IMR-90 (cell line): ENCODE measurements around the gene CERS5. TPM values are rescaled to one million over a fixed set of nuclear protein-coding genes. Genes with fewer than 3 reads are reported as not detected.
A peak's percentile ranks its signal among the peaks of the same experiment; 100 is the strongest.

Experiments
- ATAC-seq: fragments of 200-7000 bp; cut with Tn5 transposase; 2 replicates; pipeline ENCODE4 v1.9.1; 2020; ENCODE audit warnings: low read depth, mild to moderate bottlenecking, moderate library complexity
- BruUV-seq: library from RNA; stranded (reverse); fragments of 400-500 nt; replicated peaks from 2 replicates; lab custom pipeline; 2021; lab: Mats Ljungman, UMichigan
- CTCF ChIA-PET: fragments of 300-600 bp; formaldehyde crosslinking; extraction: SDS; loops from one replicate; lab custom pipeline; 2021; ENCODE audit warnings: antibody characterized with exemption; lab: Yijun Ruan, JAX
- POLR2A ChIA-PET: fragments of 300-600 bp; sonication (Branson Sonifier 250); formaldehyde crosslinking; loops from one replicate; lab custom pipeline; 2022; ENCODE audit warnings: antibody characterized with exemption; ENCODE audit not compliant: unreplicated experiment; lab: Charles Lee
- DNase-seq: peaks from one replicate; pipeline ENCODE4 v3.0.0; 2013
- H2AFZ ChIP-seq: replicated peaks from 2 replicates; pipeline ENCODE3; 2013; ENCODE audit warnings: low read length, mild to moderate bottlenecking; ENCODE audit not compliant: poor library complexity
- H2AK5ac ChIP-seq: 2 replicates; pipeline ENCODE4 v1.6.1; 2013; ENCODE audit warnings: low read depth, low read length, inconsistent platforms
- H2AK9ac ChIP-seq: replicated peaks from 2 replicates; pipeline ENCODE3; 2013; ENCODE audit warnings: mild to moderate bottlenecking, low read depth, low read length, moderate library complexity; ENCODE audit not compliant: poor library complexity
- H2BK120ac ChIP-seq: 2 replicates; pipeline ENCODE4 v1.6.1; 2013; ENCODE audit warnings: low read depth, low read length, inconsistent platforms
- H2BK15ac ChIP-seq: 3 replicates; pipeline ENCODE4 v1.6.1; 2013; ENCODE audit warnings: low read depth, low read length, inconsistent platforms
- H2BK20ac ChIP-seq: 2 replicates; pipeline ENCODE4 v1.6.1; 2013; ENCODE audit warnings: low read depth, mild to moderate bottlenecking, inconsistent platforms, low read length, moderate library complexity
- H2BK5ac ChIP-seq: 2 replicates; pipeline ENCODE4 v1.6.1; 2013; ENCODE audit warnings: mild to moderate bottlenecking, low read depth, low read length, inconsistent platforms; ENCODE audit not compliant: poor library complexity, severe bottlenecking
- H3K14ac ChIP-seq: replicated peaks from 2 replicates; pipeline ENCODE4 v1.6.1; 2013; ENCODE audit warnings: low read depth, low read length, inconsistent platforms
- H3K18ac ChIP-seq: 2 replicates; pipeline ENCODE4 v1.6.1; 2013; ENCODE audit warnings: low read depth, low read length, control low read depth
- H3K23ac ChIP-seq: 2 replicates; pipeline ENCODE4 v1.6.1; 2013; ENCODE audit warnings: low read depth, low read length, inconsistent platforms
- H3K27ac ChIP-seq: 2 replicates; pipeline ENCODE4 v1.5.1; 2013; ENCODE audit warnings: mild to moderate bottlenecking, control low read depth, low read length; ENCODE audit not compliant: insufficient read depth
- H3K27me3 ChIP-seq: 2 replicates; pipeline ENCODE4 v1.6.1; 2013; ENCODE audit warnings: low read length; ENCODE audit not compliant: control insufficient read depth, insufficient read depth
- H3K36me3 ChIP-seq: 2 replicates; pipeline ENCODE4 v1.6.1; 2013; ENCODE audit warnings: low read length, mixed read lengths; ENCODE audit not compliant: control insufficient read depth, insufficient read depth
- H3K4ac ChIP-seq: 2 replicates; pipeline ENCODE4 v1.6.1; 2013; ENCODE audit warnings: low read depth, low read length, inconsistent platforms
- H3K4me1 ChIP-seq: 2 replicates; pipeline ENCODE4 v1.6.1; 2013; ENCODE audit warnings: low read length, mixed read lengths; ENCODE audit not compliant: control insufficient read depth, insufficient read depth
- H3K4me2 ChIP-seq: 2 replicates; pipeline ENCODE4 v1.6.1; 2013; ENCODE audit warnings: low read depth, mild to moderate bottlenecking, control low read depth, low read length, moderate library complexity
- H3K4me3 ChIP-seq: 2 replicates; pipeline ENCODE4 v1.5.1; 2013; ENCODE audit warnings: low read depth, mild to moderate bottlenecking, control low read depth, low read length, moderate library complexity; ENCODE audit not compliant: insufficient read depth
- H3K56ac ChIP-seq: 2 replicates; pipeline ENCODE4 v1.6.1; 2013; ENCODE audit warnings: low read length, inconsistent platforms; ENCODE audit not compliant: insufficient read depth; ENCODE audit errors: extremely low read depth
- H3K79me1 ChIP-seq, 2 experiments: 2 replicates each; pipeline ENCODE4 v1.6.1; 2013; ENCODE audit warnings: low read length in 2 of 2, inconsistent platforms in 1 of 2, low read depth in 1 of 2
- H3K9ac ChIP-seq: 2 replicates; pipeline ENCODE4 v1.6.1; 2013; ENCODE audit warnings: low read depth, low read length, control low read depth
- H3K9me1 ChIP-seq: 2 replicates; pipeline ENCODE4 v1.6.1; 2013; ENCODE audit warnings: low read length, inconsistent platforms; ENCODE audit not compliant: insufficient read depth
- H3K9me3 ChIP-seq: 2 replicates; pipeline ENCODE4 v1.6.1; 2013; ENCODE audit warnings: low read length; ENCODE audit not compliant: control insufficient read depth, insufficient read depth
- H4K20me1 ChIP-seq: 2 replicates; pipeline ENCODE4 v1.6.1; 2013; ENCODE audit warnings: low read length, inconsistent platforms; ENCODE audit not compliant: insufficient read depth
- H4K5ac ChIP-seq: 2 replicates; pipeline ENCODE4 v1.6.1; 2013; ENCODE audit warnings: mild to moderate bottlenecking, low read depth, low read length, control low read depth
- H4K8ac ChIP-seq, 2 experiments: 2 replicates each; pipeline ENCODE4 v1.6.1; 2013; ENCODE audit warnings: low read depth in 2 of 2, low read length in 2 of 2, control low read depth in 1 of 2, inconsistent platforms in 1 of 2
- H4K91ac ChIP-seq: 2 replicates; pipeline ENCODE4 v1.6.1; 2013; ENCODE audit warnings: low read depth, low read length, inconsistent platforms; ENCODE audit not compliant: insufficient read depth
- CEBPB ChIP-seq: IDR thresholded peaks from 2 replicates; pipeline ENCODE4 v1.6.1; 2012; ENCODE audit warnings: low read depth, low read length, improper control_type of control experiment
- MXI1 ChIP-seq: IDR thresholded peaks from 2 replicates; pipeline ENCODE4 v1.6.1; 2012; ENCODE audit warnings: low read depth, mild to moderate bottlenecking, low read length, moderate library complexity, borderline replicate concordance
- RCOR1 ChIP-seq: IDR thresholded peaks from 2 replicates; pipeline ENCODE4 v1.6.1; 2012; ENCODE audit warnings: mild to moderate bottlenecking, low read length, improper control_type of control experiment; ENCODE audit not compliant: insufficient replicate concordance
- SMC3 ChIP-seq: fragments of 150-350 bp; IDR thresholded peaks from 2 replicates; pipeline ENCODE4 v1.6.1; 2016; ENCODE audit warnings: low read depth, mild to moderate bottlenecking, antibody characterized with exemption, low read length, moderate library complexity
- WGBS, 2 experiments: methylation state at CpG; one replicate each; pipeline versions ENCODE4 v1.1.5 to v1.1.7; 2013; ENCODE audit warnings: missing lambda C conversion rate in 2 of 2; ENCODE audit not compliant: insufficient read length in 1 of 2; ENCODE audit errors: extremely low coverage in 2 of 2; 5-methylcytosine and 5-hydroxymethylcytosine counted together
- dilution Hi-C: fragments of 300-500 bp; cut with HindIII; formaldehyde crosslinking; loops from one replicate; pipeline ENCODE4 v1.14.3; 2018; ENCODE audit warnings: low sequenced_read_pairs; ENCODE audit not compliant: unreplicated experiment
- in situ Hi-C: fragments of 300-500 bp; cut with MboI; formaldehyde crosslinking; loops from 3 replicates; pipeline ENCODE4 v1.14.3; 2019; ENCODE audit warnings: low sequenced_read_pairs, inconsistent platforms, mixed read lengths
- intact Hi-C: fragments of 100-400 bp; cut with micrococcal nuclease; formaldehyde crosslinking; loops from 2 replicates; pipeline ENCODE4 v1.10.0; 2022
- polyA plus RNA-seq, 3 experiments: library from polyadenylated mRNA; depleted of rRNA; stranded (reverse); fragments of >200 nt; gene quantifications; 2 replicates each; pipeline ENCODE4 v1.2.3, GENCODE V29; 2012; ENCODE audit warnings: low replicate concordance in 1 of 3
- total RNA-seq: library from RNA; depleted of rRNA; stranded (reverse); fragments of >200 nt; gene quantifications from 2 replicates; pipeline ENCODE4 v1.2.3, GENCODE V29; 2012
- TF ChIP-seq, protein P1 (sequence below): fragments of 150-350 bp; IDR thresholded peaks from 2 replicates; pipeline ENCODE4 v1.6.1; 2016; ENCODE audit warnings: low read depth, mild to moderate bottlenecking, low read length, moderate library complexity, borderline replicate concordance

CERS5 gene
- total and polyA plus RNA-seq, 2 of the 4 experiments (the other 2 are of a cell fraction), result 40.3 to 60.3 TPM

DNA sequence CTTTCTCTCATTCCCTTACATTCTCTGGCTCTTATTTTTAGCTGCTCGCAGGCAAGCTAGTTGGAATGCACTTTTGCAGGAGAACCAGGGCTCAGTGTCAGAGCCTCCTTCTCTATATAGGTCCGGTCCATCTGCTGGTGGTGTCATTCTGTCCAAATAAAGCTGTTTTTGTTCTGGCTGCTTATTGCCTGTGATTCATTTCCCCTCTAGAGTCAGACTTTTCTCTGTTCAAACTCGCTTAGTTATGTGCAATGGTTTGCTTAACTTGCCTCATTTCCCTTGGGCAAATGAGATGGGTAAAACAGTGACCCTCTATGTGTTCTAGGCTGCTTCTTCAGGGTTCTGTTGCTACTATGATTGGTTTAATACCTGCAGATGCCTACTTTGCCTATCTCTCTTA lies 79.2 kb downstream of the CERS5 start:
- Histone ChIP-seq H4K8ac (0 out of 4 replicates have a peak overlapping the region, but pooled peaks of 1 of the 2 experiments have one; percentile 24), H2AK9ac (no peak overlapping the region), H3K14ac (no peak overlapping the region; the same call in 1 of the 2 replicates), H3K36me3 (peaks cover 35% of the 10 kb centered on the region), H3K27ac (0 out of 2 replicates have a peak overlapping the region, but pooled peaks have one; percentile 7), H3K56ac (no peak overlapping the region), H3K9ac (no peak overlapping the region), H3K9me3 (no peaks in the 10 kb centered on the region), H4K91ac (no peak overlapping the region), H3K79me1 (peaks cover 16 to 46% of the 10 kb centered on the region in 2 experiments), H4K20me1 (peaks cover 25% of the 10 kb centered on the region), H3K4me1 (peaks cover 7% of the 10 kb centered on the region), H2AFZ (no peak overlapping the region), H3K4ac (no peak overlapping the region; the same call in 1 of the 2 replicates), H2BK120ac (peak overlapping the region; percentile 59; the same call in 1 of the 2 replicates), H3K27me3 (no peaks in the 10 kb centered on the region), H2BK5ac (peak overlapping the region; percentile 52), H2BK15ac (no peak overlapping the region), H3K23ac (no peak overlapping the region), H2AK5ac (no peak overlapping the region), H4K5ac (no peak overlapping the region), H3K9me1 (no peaks in the 10 kb centered on the region), H2BK20ac (no peak overlapping the region), H3K18ac (no peak overlapping the region), H3K4me2 (no peak overlapping the region), H3K4me3 (no peak overlapping the region)
- intact Hi-C loops (loop anchor here (5.0 kb wide), 1 partner anchor 79 kb away; the partner anchor contains the start of gene CERS5), in situ Hi-C loops (no loop called here), dilution Hi-C loops (no loop called here)
- CTCF ChIA-PET, result interaction anchor here (0.5 to 1.3 kb wide), 5 partner anchors 8 to 481 kb away, joined by 3 to 5 read pairs (median 3); partner anchors contain the start of genes COX14 and GPD1
- WGBS, 2 experiments, result no CpG with 5 or more reads among the region's 3 CpGs
- ATAC-seq (peak; percentile 10), DNase-seq (peak; percentile 85)
- BruUV-seq, result no TSS peak
- TF ChIP-seq, protein P1, sequence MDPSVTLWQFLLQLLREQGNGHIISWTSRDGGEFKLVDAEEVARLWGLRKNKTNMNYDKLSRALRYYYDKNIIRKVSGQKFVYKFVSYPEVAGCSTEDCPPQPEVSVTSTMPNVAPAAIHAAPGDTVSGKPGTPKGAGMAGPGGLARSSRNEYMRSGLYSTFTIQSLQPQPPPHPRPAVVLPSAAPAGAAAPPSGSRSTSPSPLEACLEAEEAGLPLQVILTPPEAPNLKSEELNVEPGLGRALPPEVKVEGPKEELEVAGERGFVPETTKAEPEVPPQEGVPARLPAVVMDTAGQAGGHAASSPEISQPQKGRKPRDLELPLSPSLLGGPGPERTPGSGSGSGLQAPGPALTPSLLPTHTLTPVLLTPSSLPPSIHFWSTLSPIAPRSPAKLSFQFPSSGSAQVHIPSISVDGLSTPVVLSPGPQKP, result no peak
- TF ChIP-seq CEBPB, result peak; percentile 92
- TF ChIP-seq RCOR1, result no peak
- no peak for TF ChIP-seq MXI1
- TF ChIP-seq SMC3, result no peak
- POLR2A ChIA-PET, result interaction anchor here (0.6 kb wide), 1 partner anchor 28 kb away, joined by 4 read pairs; no protein-coding TSS in a partner anchor
